Measurements from ENCODE around the gene TANGO6.

DNA sequence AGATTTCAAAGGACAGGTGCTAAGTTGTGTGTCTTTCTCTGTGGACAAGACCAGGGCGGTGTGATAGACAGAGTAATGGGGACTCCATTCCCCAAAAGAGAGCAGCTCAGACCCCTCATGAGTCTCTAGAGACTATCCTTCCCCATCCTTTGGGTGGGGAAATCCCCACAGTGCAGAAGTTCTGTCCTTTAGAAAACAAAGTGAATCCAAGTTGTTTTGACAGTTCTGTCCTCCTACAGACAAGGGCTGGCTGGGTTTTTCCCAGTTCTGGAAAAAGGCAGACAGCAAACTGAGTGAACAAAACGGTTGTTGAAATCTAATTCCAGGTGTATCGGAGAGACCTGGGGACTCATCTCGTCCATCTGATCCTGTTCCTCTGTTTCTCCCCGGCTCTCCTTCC is 251.2 kb downstream of the TANGO6 start:
- no peak for TF ChIP-seq YY1 (IDR thresholded peaks at IDR 0.05; ENCODE audit: insufficient read depth, insufficient read length)
- TF ChIP-seq SUZ12 (IDR thresholded peaks at IDR 0.05; ENCODE audit: extremely low read depth, insufficient read depth, insufficient read length) = no peak

Data from NT2/D1 (cell line).